GM19239 (cell line): ENCODE results near the gene CAPN14.
"Not testable (repeated sequence)": the region's sequence is repeated elsewhere in the genome, so short reads cannot be mapped to it uniquely, and the experiment has no call there.

Experiments used
- DNase-seq: peaks from one replicate; pipeline ENCODE4 v3.0.0; 2011; ENCODE audit warnings: low spot score; ENCODE audit not compliant: insufficient read length
- FAIRE-seq: peaks from 2 replicates; lab custom pipeline; 2011; peaks lifted over from hg19 to GRCh38; lab: Jason Lieb, UNC

Gene CAPN14

DNA sequence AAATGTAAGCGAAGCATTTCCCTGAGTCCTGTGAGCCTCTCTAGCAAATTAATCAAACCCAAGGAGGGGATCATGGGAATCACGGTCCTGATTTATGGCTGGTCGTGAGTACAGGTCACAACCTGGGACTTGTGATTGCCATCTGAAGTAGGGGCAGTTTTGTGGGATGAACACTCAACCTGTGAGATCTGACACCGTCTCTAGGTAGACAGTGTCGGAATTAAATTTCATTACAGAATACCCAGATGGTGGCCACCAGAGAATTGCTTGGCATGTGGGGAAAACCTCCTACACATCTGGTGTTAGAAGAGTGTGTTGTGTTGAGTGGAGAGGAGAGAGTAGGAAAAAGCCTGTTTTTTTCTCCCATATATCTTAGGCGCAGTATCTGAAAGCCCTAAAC lies 12.5 kb downstream of the CAPN14 start:
- DNase-seq (no peak), FAIRE-seq (no peak)

DNA sequence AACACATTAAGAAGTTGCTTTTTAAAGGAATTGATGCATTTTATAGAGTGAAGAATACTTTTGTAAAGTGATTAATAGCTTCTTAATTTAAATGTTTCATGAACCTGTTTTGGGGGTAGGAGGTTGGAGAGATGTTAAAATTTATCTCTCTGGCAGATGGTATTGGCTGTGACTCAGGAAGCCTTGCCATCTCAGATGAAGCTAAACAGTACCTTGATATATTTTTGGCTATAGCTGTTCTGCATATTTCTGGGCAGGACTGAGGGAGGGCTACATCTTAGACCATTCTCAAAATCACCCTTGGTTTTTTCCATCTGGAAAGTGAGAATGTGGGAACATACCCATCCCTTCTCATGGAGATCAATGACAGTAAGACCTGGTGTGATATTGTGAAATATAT lies 13.4 kb downstream of the CAPN14 start:
- DNase-seq: no peak
- FAIRE-seq: no peak

DNA sequence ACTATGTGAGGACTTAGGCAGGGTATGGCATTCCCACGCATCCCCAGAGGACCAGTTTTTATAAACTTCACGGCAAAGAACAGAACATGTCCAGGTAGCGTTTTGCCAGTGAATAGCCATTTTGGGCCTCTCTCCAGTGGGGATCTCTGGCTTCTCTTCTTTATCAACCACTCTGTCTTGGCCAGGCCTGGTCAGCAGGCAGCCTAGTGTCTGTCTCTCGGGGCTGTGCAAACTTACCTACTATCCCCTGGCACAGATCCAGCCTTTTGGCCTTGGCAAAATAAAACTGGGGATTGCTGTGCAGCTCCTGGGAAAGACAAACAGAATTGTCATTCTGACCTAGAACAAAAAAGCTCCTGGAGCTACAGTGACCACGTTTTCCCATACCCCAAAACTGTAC lies 14.5 kb downstream of the CAPN14 start:
- DNase-seq: no peak
- FAIRE-seq: no peak

DNA sequence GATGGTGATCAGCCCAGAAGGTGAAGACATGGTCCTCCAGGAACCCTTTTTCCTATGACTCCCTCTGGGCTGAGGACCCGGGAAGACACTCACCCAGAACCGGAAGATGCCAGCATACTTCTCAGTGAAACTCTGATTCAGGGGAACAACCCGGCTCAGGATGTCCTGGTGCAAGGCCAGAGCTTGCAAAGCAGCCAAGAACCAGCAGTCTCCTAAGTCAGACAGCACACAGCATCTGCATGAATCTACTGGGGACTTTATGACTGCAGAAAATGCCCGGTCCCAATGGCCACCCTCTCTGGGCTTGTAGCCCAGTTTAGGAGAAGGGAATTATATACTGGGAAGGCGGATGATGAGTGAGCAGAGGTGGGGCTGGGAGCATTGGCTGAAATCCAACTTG lies 15.3 kb downstream of the CAPN14 start:
- DNase-seq: no peak
- FAIRE-seq: no peak

DNA sequence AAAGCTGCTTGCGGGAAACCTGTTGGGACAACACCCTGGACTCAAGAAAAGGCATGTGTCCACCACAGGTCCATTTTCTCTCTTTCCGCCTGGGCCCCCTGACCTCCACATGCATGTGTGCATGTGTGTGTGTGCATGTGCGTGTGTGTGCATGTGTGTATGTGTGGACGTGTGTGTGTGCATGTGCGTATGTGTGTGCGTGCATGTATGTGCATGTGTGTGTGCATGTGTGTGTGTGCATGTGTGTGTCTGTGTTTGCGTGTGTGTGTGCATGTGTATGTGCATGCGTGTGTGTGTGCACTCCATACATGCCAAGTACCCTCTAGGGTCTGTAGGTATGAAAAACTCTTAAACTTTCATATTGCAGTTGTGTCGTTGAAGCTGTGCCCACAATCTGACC lies 16.3 kb downstream of the CAPN14 start:
- FAIRE-seq (no peak), DNase-seq (no peak)

DNA sequence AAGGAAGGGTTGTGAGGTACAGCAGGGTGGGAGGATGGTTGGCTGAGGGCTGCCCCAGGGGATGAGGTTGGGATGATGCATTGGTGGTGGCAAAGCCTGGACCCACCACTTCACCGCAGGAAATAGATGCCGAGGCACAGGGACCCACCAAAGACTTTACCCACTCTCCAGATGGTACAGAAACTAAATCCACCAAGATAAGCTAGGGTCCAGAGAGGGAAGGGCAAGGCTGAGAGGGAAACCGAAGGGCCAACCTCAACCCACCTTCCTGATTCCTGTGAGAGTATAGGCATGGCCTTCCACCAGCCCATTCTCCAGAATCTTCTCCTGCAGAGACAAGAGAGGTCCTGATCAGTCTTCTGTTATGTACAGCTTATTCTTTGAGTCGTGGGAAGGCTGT lies 18.1 kb downstream of the CAPN14 start:
- FAIRE-seq (no peak), DNase-seq (no peak)

DNA sequence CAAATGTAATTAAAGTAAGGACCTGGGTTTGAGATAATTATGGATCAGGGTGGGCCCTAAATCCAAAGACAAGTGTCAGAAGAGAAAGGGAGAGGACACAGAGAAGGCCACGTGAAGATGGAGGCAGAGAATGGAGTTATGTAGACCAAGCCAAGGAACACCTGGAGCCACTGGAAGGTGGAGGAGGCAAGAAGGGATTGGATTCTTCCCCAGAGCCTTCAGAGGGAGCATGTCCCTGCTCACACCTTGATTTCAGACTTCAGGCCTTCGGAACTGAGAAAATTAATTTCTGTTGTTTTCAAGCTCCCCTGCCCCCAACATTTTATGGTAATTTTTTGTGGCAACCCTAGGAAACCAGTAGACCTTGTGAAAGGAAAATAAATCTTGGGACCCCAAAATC lies 19.6 kb downstream of the CAPN14 start:
- no peak for FAIRE-seq
- DNase-seq: no peak

DNA sequence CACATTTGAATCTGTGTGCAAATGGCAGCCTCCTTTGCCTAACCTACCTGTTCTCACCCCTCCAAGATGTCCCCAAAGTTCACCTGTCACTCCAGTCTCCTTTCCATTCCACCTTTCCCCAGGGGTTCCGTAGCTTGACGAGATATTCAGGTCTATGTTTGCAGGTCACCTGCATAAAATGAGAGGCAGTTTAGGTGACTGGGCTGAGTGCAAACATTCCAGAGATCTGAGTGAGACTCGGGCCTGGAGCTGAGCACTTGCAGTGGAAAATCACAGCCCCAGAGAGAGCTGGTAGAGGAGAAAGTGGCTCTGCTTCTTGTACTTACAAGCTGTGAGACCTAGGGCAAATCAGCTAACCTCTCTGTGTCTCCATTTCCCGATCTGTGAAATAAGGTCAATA lies 20.1 kb downstream of the CAPN14 start:
- FAIRE-seq: no peak
- DNase-seq: no peak

DNA sequence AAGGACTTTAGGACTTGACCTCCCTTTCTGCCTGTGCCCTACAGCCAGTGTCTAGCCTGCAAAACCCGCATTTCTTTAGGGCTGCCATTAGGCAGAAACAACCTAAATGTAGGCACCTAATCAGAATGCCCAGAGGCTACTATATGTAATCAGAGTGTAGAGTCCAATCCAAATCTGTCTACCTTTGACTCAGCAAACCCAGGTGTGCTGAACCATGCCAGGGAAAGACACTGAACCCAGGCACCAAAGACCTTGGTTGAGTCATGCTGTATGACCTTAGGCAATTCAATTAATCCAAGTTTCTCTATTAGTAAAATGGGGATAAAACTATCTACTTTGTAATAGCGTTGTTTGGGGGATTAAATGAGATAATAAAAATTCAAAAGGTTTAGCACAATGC lies 20.7 kb downstream of the CAPN14 start:
- FAIRE-seq: no peak
- no peak for DNase-seq

DNA sequence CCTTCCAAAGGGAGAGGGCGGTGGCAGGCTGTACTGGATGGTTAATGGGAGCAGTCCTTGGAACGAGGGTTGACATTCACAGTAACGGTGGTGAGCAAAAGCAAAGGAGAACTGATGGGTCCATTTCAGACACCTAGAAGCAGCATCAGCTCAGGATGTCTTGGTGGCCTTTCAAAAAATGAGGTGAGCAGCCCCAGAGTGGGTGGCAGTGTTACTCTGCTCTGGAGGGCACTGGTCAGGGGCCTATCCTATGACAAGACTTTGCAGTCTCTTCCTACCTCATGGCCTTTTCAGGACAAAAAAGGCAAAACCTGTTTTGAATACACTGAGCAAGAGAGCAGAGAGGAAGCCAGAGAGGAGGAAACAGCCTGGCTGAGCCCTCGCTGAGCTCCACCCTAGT lies 23.5 kb downstream of the CAPN14 start:
- DNase-seq (no peak), FAIRE-seq (no peak)

DNA sequence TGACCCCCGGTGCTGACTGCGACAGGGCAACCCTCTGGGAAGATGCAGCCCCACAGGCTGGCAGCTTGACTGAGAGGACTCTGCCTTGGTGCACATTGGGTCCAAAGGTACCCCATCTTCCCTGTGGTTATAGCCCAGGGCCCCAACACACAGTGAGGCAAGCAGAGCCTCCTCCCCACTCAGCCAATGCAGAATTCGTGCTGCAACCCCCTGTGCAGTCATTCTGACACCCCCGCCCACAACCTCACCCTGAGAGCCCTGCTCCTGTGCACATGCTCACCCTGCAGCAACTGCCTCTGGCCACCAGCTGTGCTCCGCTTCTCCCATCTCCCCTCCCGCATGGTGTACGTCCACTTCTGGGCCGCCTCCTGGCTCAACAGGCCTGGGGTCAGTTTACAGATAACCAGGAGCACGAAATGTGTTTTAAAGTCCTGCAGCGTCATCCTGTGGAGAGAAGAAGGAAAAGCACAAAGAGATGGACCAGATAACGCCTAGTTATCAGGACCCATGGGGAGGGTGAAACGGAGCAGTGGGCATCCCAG lies 24.4 kb downstream of the CAPN14 start:
- DNase-seq (no peak), FAIRE-seq (no peak)

DNA sequence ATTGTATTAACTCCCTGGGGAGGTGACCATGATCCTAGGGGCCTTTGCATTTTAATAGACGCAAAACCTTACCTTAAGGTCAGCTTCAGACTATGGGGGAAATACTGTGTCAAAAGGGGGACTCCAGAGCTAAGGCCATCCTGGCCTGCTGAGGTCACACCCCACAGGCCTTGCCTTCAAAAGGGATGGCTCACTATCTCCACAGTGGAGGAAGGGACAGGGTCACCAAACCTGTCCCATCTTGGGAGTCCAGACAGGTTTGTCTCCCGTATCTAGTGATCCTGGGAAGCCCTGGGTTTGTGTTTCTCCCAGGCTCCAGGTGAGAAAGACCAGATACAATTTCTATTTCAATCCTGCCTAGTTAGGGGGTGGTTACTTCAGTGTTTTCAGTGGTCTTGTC lies 24.9 kb downstream of the CAPN14 start:
- DNase-seq: no peak
- no peak for FAIRE-seq

DNA sequence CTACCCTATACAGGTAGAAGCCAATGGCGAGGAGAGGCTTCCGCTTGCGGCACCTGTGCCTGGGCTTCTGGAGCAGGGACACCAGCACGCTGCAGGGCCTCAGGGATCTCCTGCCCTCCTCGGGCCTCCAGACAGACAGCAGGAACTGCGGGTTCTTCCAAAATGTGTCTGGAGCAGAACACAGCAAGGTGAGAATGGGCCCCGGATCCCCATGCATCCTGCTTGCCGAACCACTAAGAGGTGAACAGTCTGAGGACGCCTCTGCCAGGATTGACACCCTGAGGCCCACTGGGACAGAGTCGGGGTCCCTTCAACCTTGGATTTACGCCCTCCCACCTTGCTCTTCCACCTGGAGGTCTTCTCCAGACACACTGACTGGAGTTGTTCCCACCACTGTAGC lies 25.4 kb downstream of the CAPN14 start:
- no peak for FAIRE-seq
- DNase-seq: no peak

DNA sequence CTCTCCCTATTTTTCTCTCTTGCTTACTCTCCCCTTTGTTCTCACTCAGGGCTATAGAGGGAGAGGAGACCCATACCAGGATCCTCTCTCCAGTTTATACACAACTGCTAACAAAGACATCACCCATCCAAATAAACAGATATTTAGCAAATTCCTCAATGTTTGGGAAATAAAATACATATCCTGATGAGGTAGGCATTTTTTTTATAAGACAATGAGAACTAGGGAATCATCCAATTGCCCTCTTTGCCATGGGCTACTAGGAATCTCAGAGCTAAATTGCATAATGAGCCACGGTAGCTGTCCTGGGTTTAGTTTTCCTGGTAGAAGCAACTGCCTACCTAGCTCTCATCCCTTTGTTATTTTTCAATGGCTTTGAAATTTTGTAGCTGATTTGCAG lies 27.1 kb downstream of the CAPN14 start:
- FAIRE-seq: peak; percentile 37

DNA sequence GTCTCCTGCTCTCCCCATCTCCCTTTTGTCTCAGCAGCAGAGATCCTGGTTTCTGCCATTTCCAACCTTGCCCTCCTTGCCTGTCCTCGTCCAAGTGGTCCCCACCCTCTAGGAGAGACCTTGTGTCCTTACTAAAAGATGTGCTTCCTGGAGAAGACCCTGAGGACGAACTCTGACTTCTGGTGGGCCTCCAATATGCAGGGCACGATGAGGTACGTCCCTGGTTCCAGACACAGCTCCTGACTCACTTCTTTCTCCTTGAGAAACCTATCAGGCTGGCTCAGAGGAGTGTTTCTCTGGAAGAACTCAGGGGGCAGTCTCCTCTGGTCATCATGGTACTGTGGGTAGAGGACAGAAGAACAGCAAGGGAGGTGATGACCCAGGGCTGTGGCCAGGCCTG lies 28.2 kb downstream of the CAPN14 start:
- no peak for FAIRE-seq
- DNase-seq: no peak

More for the DNA sequence above, 27.1 kb downstream of the CAPN14 start:
- DNase-seq: no peak

DNA sequence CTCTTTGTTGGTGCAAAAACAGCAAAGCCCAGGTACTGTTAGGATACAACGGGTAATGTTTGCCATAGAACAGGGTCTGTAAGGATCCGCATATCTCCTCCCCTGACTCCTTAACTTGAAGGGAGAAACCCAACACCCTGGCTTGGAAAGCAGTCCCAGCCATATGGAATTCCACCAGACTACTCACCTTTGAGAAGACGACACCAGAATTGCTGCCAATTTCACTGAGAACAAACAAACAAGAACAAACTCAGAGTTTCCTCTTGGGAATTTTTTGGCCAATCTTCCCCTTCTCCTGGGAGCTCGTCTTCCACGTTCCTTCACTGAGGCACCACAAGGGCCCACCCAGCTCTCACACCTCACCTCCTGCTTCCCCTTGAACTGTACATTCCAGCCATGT lies 29.2 kb downstream of the CAPN14 start:
- FAIRE-seq (no peak), DNase-seq (no peak)

DNA sequence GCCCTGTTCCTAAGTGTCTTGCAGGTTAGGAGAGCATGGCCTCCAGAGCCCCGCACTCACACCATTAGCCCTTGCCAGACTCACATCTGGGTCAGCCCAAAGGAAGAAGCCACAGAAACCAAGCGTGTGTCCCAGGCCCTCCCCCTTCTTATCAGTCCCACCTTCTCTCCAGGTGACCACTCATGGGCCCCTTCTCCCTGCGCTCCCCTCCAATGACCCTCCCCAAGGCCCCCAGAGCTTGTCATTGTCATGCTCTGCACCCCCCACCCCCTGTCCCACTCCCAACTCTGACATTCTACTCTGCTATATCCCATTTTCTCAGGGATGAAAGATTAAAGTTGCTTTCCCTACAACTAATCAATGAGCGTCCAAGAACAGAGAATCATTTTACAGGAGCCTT lies 30.1 kb downstream of the CAPN14 start:
- no peak for FAIRE-seq
- no peak for DNase-seq

DNA sequence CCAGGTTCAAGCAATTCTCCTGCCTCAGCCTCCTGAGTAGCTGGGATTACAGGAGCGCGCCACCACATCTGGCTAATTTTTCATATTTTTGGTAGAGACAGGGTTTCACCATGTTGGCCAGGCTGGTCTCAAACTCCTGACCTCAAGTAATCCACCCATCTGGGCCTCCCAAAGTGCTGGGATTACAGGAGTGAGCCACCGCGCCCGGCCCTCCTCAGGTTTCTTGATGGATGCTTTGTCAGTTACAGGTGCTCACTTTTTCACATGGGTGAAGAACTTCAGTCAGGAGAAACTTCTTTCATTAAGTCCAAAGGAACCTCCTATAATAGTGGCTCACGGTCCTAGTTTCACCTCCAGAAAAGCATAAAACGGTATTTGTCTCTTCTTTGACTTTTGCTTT lies 33.3 kb downstream of the CAPN14 start:
- not testable (repeated sequence) for DNase-seq, FAIRE-seq

DNA sequence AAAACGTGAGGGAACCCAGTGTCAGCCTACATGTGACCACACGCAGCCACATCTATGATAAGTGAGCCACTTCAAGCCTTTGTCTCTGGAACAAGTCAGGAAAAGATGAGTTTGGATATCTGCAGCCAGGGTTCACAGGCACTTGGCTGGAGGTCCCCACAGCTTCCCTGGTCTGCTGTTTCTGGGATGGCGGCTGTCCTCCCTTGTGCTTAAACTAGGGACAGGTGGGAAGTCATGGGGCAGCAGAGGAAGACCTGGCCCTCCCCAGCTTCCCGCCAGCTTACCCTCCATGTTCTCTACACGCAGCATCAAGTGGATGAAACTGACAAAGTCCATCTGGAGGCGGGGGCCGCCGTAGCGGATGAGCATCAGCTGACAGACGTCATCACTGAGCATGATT lies 40.6 kb downstream of the CAPN14 start:
- DNase-seq (no peak), FAIRE-seq (no peak)

DNA sequence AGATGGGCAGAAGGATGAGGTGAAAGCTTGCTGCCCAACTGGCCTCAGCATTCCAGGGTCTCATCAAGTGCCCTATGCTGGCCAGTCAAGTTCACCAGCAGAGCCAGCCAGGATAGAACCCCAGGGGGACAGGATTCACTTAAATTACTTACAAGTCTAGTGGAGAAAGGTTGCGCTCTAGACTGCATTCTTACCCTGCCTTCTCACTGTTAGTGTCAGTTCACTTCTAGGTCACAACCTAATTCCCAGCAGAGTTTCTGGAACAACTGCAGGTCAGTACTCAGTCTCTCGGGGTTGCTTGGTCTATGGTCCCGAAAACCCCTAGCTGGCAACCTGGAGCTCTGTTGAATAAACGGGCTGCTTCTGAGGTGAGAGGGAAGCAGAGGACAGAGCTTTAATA lies 46.2 kb downstream of the CAPN14 start:
- FAIRE-seq: no peak
- DNase-seq: no peak

DNA sequence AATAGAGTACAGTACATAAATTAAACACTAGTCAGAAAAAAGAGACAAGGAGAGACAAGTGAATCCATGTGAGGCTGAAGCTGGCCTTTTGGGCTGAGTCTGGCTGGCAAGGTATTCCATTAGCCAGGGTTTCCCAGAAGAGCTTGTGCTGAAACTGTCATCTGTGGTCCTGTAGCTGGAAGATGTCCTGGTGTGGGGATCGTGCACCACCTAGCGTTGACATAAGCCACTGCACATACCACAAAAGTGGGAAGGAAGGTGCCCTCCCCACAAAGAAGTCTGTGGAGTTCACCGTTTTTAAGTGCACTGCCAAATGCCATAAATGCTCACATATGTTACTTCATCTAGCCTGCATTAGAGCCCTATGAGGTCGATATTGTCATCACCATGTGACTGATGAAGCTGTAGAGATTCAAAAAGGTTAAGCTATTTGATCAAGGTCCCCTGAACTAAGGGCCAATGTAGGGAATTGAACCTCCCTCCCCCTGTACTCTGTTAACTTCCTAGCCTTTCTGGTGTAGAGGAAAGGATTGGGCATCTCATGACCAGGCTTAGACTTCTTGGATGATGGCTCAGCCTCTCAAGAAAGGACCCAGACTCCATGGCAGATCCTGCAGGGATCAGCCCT lies 47.1 kb downstream of the CAPN14 start:
- peak; percentile 79 for FAIRE-seq
- peak; percentile 47 for DNase-seq

DNA sequence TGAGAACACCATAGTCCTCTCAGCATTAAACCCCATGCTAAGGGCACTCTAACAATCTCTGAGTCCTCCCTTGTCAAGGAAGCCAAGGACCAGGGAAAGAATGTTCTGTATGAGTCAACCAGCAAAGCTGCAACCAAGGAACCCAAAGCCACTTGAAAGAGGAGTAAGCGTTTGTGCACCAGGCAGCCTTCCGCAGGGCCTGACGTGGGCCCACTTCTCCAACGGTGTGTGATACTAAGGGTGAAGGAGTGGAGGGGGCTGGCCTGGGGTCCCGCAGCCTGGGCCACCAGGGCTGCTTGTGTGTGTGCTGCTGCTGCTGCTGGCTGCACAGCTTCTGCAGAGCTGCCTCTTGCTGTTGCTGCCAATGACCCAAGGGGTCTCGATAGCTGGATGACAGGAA lies 49.0 kb downstream of the CAPN14 start:
- no peak for FAIRE-seq
- no peak for DNase-seq

DNA sequence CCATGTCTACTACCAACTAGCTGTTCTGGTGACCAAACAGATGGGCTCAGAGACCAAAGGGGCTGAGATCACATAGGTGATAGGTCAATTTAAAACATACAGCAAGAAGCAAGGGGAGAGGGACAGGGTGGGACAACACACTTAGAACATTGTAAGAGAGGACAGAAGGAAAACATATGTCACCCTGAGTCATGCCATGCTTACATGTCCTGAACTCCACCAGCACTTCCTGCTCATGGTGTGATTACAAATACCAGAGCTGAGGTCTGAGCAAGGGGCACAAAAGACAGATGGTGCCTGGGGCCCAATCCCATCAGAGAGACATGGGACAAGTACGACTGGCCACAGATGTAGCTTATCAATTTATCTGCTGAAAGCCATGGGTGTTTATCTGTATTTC lies 50.4 kb downstream of the CAPN14 start:
- DNase-seq (no peak), FAIRE-seq (no peak)
